GM20431 (cell line): ENCODE data around the gene ARHGEF6.

Source experiments
- in situ Hi-C: fragments of 300-500 bp; cut with MseI, MboI; formaldehyde crosslinking; loops from one replicate; pipeline ENCODE4 v1.15.0; 2020; ENCODE audit warnings: low sequenced_read_pairs; ENCODE audit not compliant: unreplicated experiment

The ARHGEF6 gene

GRCh38 chrX:136616987-136617685, 163.6 kb downstream of the ARHGEF6 start:
- in situ Hi-C loops = no loop called here
